Measurements from ENCODE around the gene IFNAR1. TPM values are rescaled to one million over a fixed set of nuclear protein-coding genes. Genes with fewer than 3 reads are reported as not detected.
A peak's percentile ranks its signal among the peaks of the same experiment; 100 is the strongest.

The IFNAR1 gene
- total and polyA plus RNA-seq, 9 of the 15 experiments (the other 6 are each of a cell fraction or from before 2014, with no cell fraction given), result 8.6 to 31.8 (median 14.8) TPM

GRCh38 chr21:33308586-33309490 is 15.9 kb upstream of the IFNAR1 start (continued):
- TF ChIP-seq BCLAF1 (IDR thresholded peaks at IDR 0.05; ENCODE audit: borderline replicate concordance in 1 of 2, control insufficient read depth in 1 of 2, low read depth in 2 of 2, low read length in 1 of 2) (no peak), NR2C2 (CRISPR knock-in tag; IDR thresholded peaks at IDR 0.05) (no peak), NR2C2 (tag; IDR thresholded peaks at IDR 0.05) (no peak), ZNF518B (CRISPR knock-in tag; IDR thresholded peaks at IDR 0.05) (no peak), ZNF766 (CRISPR knock-in tag; conservative IDR thresholded peaks at IDR 0.05) (peak; percentile 75), E2F4 (CRISPR knock-in tag; IDR thresholded peaks at IDR 0.05; ENCODE audit: low read depth) (no peak), MIER1 (IDR thresholded peaks at IDR 0.05; ENCODE audit: low read depth) (no peak), KDM5B (IDR thresholded peaks at IDR 0.05; ENCODE audit: insufficient replicate concordance, low read depth, low read length) (no peak), CREBBP (IDR thresholded peaks at IDR 0.05; ENCODE audit: low read depth, low read length) (no peak), ESRRB (CRISPR knock-in tag; IDR thresholded peaks at IDR 0.05; ENCODE audit: borderline replicate concordance) (no peak), TEAD4 (IDR thresholded peaks at IDR 0.05; ENCODE audit: low read length) (peak; percentile 74; the same call in 1 of the 2 replicates), TEAD4 (CRISPR knock-in tag; IDR thresholded peaks at IDR 0.05; ENCODE audit: borderline replicate concordance) (no peak), ATF7 (IDR thresholded peaks at IDR 0.05) (0 out of 2 replicates have a peak, but pooled peaks have one; percentile 19), KHSRP (IDR thresholded peaks at IDR 0.05) (no peak), ZNF584 (CRISPR knock-in tag; IDR thresholded peaks at IDR 0.05; ENCODE audit: low read depth) (peak; percentile 51; the same call in 1 of the 2 replicates), ZBTB26 (CRISPR knock-in tag; IDR thresholded peaks at IDR 0.05) (no peak), SIX5 (IDR thresholded peaks at IDR 0.05; ENCODE audit: borderline replicate concordance in 1 of 2, insufficient read depth in 1 of 2, low read depth in 1 of 2, low read length in 2 of 2) (no peak)
